Loucy (cell line): ENCODE measurements around the gene KCTD13.
"Not testable (repeated sequence)": the region's sequence is repeated elsewhere in the genome, so short reads cannot be mapped to it uniquely, and the experiment has no call there.

Experiments used
- H2AFZ ChIP-seq: fragments of 200-600 bp; sonication (generic); 2 replicates; pipeline ENCODE4 v1.6.0; 2016; ENCODE audit warnings: antibody characterized with exemption, mild to moderate bottlenecking, low read length, moderate library complexity
- H3F3A ChIP-seq: fragments of 200-600 bp; 2 replicates; pipeline ENCODE4 v1.6.0; 2016; ENCODE audit warnings: antibody characterized with exemption, low read depth, mild to moderate bottlenecking
- H3K27me3 ChIP-seq: fragments of 200-600 bp; sonication (generic); 2 replicates; pipeline ENCODE4 v1.6.1; 2014; ENCODE audit warnings: low read length, mild to moderate bottlenecking; ENCODE audit not compliant: insufficient read depth, poor library complexity, severe bottlenecking
- H3K36me3 ChIP-seq: fragments of 200-600 bp; sonication (generic); 2 replicates; pipeline ENCODE4 v1.6.1; 2016; ENCODE audit warnings: low read length; ENCODE audit not compliant: insufficient read depth
- H3K4me1 ChIP-seq: fragments of 200-600 bp; sonication (generic); 2 replicates; pipeline ENCODE4 v1.5.1; 2014; ENCODE audit warnings: low read length, mild to moderate bottlenecking; ENCODE audit not compliant: insufficient read depth, poor library complexity, severe bottlenecking
- H3K4me2 ChIP-seq: fragments of 200-600 bp; sonication (generic); 2 replicates; pipeline ENCODE4 v1.6.0; 2014; ENCODE audit warnings: antibody characterized with exemption, low read length, low read depth, mild to moderate bottlenecking; ENCODE audit not compliant: poor library complexity, severe bottlenecking
- H3K4me3 ChIP-seq: fragments of 200-600 bp; sonication (generic); 2 replicates; pipeline ENCODE4 v1.5.1; 2014; ENCODE audit warnings: low read length, mild to moderate bottlenecking, mixed read lengths; ENCODE audit not compliant: poor library complexity, severe bottlenecking
- H3K79me2 ChIP-seq: fragments of 200-600 bp; sonication (generic); 2 replicates; pipeline ENCODE4 v1.6.1; 2014; ENCODE audit warnings: low read length; ENCODE audit not compliant: insufficient read depth
- H3K9ac ChIP-seq: fragments of 200-600 bp; sonication (generic); 2 replicates; pipeline ENCODE4 v1.6.0; 2014; ENCODE audit warnings: mild to moderate bottlenecking, low read depth, low read length, moderate library complexity; ENCODE audit not compliant: poor library complexity, severe bottlenecking
- H3K9me2 ChIP-seq: fragments of 200-600 bp; sonication (generic); replicated peaks from 2 replicates; pipeline ENCODE4 v1.6.1; 2016; ENCODE audit warnings: low read depth, low read length, mixed read lengths
- H3K9me3 ChIP-seq: fragments of 200-600 bp; sonication (generic); 2 replicates; pipeline ENCODE4 v1.6.1; 2014; ENCODE audit warnings: mild to moderate bottlenecking, antibody characterized with exemption, low read length, low read depth; ENCODE audit not compliant: insufficient read depth
- H4K20me1 ChIP-seq: fragments of 200-600 bp; sonication (generic); 2 replicates; pipeline ENCODE4 v1.6.0; 2014; ENCODE audit warnings: antibody characterized with exemption, low read length, mild to moderate bottlenecking; ENCODE audit not compliant: insufficient read depth, poor library complexity, severe bottlenecking
- EZH2phosphoT487 ChIP-seq: fragments of 200-600 bp; IDR thresholded peaks from 2 replicates; pipeline ENCODE4 v1.6.1; 2018; ENCODE audit warnings: antibody characterized with exemption, mild to moderate bottlenecking, moderate library complexity, borderline replicate concordance
- TF ChIP-seq, protein P1 (sequence below): fragments of 200-600 bp; sonication (generic); conservative IDR thresholded peaks from 2 replicates; pipeline ENCODE4 v1.5.1; 2014; ENCODE audit warnings: mild to moderate bottlenecking, antibody characterized with exemption, low read length

KCTD13 gene

DNA sequence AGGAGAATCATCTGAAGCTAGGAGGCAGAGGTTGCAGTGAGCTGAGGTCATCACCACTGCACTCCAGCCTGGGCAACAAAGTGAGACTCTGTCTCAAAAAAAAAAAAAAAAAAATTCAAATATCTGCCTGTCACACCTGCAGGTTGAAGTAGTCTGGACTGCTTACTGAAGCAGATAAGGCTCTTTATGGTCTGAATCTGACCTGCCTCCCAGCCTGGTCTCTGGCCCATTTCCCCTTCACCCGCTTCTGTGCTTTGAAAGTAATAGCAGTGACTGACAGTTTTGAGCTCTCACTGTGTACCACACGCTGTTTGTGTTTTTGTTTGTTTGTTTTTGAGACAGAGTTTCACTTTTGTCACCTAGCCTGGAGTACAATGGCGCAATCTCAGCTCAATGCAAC lies 32.5 kb downstream of the KCTD13 start:
- no peaks in the 10 kb centered on the region for H3K79me2 ChIP-seq
- no peak overlapping the region for H3K9ac ChIP-seq
- peaks cover 2% of the 10 kb centered on the region for H4K20me1 ChIP-seq
- TF ChIP-seq, protein P1, sequence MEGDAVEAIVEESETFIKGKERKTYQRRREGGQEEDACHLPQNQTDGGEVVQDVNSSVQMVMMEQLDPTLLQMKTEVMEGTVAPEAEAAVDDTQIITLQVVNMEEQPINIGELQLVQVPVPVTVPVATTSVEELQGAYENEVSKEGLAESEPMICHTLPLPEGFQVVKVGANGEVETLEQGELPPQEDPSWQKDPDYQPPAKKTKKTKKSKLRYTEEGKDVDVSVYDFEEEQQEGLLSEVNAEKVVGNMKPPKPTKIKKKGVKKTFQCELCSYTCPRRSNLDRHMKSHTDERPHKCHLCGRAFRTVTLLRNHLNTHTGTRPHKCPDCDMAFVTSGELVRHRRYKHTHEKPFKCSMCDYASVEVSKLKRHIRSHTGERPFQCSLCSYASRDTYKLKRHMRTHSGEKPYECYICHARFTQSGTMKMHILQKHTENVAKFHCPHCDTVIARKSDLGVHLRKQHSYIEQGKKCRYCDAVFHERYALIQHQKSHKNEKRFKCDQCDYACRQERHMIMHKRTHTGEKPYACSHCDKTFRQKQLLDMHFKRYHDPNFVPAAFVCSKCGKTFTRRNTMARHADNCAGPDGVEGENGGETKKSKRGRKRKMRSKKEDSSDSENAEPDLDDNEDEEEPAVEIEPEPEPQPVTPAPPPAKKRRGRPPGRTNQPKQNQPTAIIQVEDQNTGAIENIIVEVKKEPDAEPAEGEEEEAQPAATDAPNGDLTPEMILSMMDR: no peak
- TF ChIP-seq EZH2phosphoT487: no peak
- H3K9me2 ChIP-seq: no peaks in the 10 kb centered on the region
- H3K36me3 ChIP-seq: no peaks in the 10 kb centered on the region
- no peak overlapping the region for H3K4me2 ChIP-seq
- no peak overlapping the region for H3K4me3 ChIP-seq
- H3K27me3 ChIP-seq: no peaks in the 10 kb centered on the region
- H3F3A ChIP-seq: no peaks in the 10 kb centered on the region
- no peaks in the 10 kb centered on the region for H3K4me1 ChIP-seq
- H3K9me3 ChIP-seq: no peaks in the 10 kb centered on the region
- no peak overlapping the region for H2AFZ ChIP-seq

DNA sequence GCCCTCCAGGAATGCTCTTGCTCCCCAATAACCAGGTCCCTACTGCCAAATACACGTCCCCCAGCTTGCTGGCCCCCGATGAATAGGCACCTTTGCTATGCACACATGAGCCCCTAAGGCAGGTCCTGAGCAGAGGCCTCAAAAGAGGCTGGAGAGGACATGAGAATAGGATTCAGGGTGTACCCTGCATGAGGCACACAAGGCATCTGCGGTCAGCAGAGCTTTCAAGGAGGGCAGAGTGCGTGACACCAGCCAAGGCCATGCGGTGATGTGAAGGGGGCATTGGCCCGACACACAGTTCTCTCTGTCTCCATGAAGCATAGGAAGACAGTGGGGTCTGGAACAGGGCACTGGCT lies 33.6 kb downstream of the KCTD13 start:
- H3K4me3 ChIP-seq: no peak overlapping the region
- H3K9ac ChIP-seq: no peak overlapping the region
- no peak overlapping the region for H3K4me2 ChIP-seq

DNA sequence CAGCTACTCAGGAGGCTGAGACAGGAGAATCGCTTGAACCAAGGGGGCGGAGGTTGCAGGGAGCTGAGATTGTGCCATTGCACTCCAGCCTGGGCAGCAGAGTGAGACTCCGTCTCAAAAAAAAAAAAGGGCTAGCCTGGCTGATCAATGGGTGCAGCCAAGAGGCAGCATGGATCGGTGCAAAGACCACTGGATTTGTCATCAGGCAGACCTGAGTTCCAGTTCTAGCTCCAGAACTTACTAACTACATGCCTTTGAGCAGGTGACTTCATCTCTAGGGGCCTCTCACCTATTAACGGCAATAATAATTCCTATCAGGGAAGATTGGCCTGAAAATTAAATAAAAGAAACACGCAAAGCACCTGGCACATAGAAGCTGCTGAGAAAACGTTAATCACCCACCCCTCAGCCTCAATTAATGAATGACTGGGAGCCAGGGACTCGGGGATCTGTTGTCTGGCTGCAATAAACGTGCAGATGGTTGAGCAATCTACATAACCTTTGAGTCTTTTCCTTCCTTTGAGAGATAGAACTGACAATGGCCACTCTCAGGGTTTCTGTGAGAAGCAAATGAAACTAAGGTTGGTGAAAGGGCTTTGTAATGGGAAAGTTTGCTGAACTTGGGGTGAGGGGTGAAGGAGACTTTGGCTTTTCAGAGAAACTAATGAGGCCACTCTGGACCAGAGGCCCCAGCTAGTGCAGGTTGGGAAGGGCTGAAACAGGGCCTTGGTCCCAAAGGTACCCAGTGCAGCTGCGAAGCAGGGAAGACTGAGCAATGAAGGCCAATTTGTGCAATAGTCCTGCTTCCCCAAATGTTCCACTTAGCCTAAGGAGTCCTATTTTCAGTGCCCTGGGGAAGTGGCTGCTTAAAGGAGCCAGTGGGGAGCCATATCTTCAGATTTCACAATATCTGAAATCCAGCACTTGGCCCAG lies 34.2 kb downstream of the KCTD13 start:
- no peaks in the 10 kb centered on the region for H3F3A ChIP-seq
- H3K9me3 ChIP-seq: no peaks in the 10 kb centered on the region

More for the DNA sequence above, 33.6 kb downstream of the KCTD13 start:
- Histone ChIP-seq H3K27me3 (no peaks in the 10 kb centered on the region), H3K9me3 (no peaks in the 10 kb centered on the region), H3K4me1 (no peaks in the 10 kb centered on the region), H3K79me2 (no peaks in the 10 kb centered on the region), H2AFZ (no peak overlapping the region), H3K36me3 (no peaks in the 10 kb centered on the region), H3K9me2 (no peaks in the 10 kb centered on the region), H4K20me1 (no peaks in the 10 kb centered on the region), H3F3A (no peaks in the 10 kb centered on the region)
- TF ChIP-seq, protein P1: no peak
- no peak for TF ChIP-seq EZH2phosphoT487

DNA sequence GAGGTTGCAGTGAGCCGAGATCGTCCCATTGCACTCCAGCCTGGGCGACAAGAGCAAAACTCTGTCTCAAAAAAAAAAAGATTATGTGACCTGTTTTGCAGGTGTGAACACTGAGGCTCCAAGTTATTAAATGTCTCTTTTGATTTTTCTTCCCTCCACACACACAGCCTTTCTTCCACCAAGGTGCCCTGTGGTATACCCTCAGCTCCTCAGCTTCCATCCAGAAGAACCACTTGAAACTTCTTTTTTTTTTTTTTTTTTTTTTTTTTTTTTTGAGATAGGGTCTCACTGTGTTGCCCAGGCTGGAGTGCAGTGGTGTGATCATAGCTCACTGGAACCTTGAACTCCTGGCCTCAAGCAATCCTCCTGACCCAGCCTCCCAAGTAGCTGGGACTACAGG lies 36.7 kb downstream of the KCTD13 start:
- H3K36me3 ChIP-seq, H3K4me3 ChIP-seq, H3K9me2 ChIP-seq, H3K9ac ChIP-seq, H3K27me3 ChIP-seq, H3K4me2 ChIP-seq, H3K79me2 ChIP-seq, H3K9me3 ChIP-seq, H2AFZ ChIP-seq, H3K4me1 ChIP-seq, H4K20me1 ChIP-seq, H3F3A ChIP-seq: not testable (repeated sequence)

More for the DNA sequence above, 34.2 kb downstream of the KCTD13 start:
- Histone ChIP-seq H2AFZ (no peak overlapping the region), H3K27me3 (no peaks in the 10 kb centered on the region), H3K4me2 (no peak overlapping the region), H3K9me2 (no peaks in the 10 kb centered on the region), H3K9ac (no peak overlapping the region), H3K79me2 (no peaks in the 10 kb centered on the region), H3K4me1 (no peaks in the 10 kb centered on the region), H3K4me3 (no peak overlapping the region), H4K20me1 (no peaks in the 10 kb centered on the region), H3K36me3 (no peaks in the 10 kb centered on the region)
- TF ChIP-seq, protein P1: no peak
- no peak for TF ChIP-seq EZH2phosphoT487
